Activated CD8-positive, alpha-beta T cell treated with anti-CD3 and anti-CD28 coated beads for 36 hours (primary cell): Measurements from ENCODE around the gene HNRNPM. TPM values are rescaled to one million over a fixed set of nuclear protein-coding genes. Genes with fewer than 3 reads are reported as not detected.
"Not testable (repeated sequence)": the region's sequence is repeated elsewhere in the genome, so short reads cannot be mapped to it uniquely, and the experiment has no call there.

ENCODE experiments used
- ATAC-seq: fragments of 200-7000 bp; cut with Tn5 transposase; one replicate; pipeline ENCODE4 v1.10.0; 2021; ENCODE audit warnings: mild to moderate bottlenecking, moderate library complexity
- CTCF ChIA-PET: fragments of 350-600 bp; sonication (Branson Sonifier 250); formaldehyde crosslinking; loops from one replicate; lab custom pipeline; 2021; ENCODE audit warnings: antibody characterized with exemption; lab: Charles Lee
- POLR2A ChIA-PET: fragments of 350-600 bp; sonication (Branson Sonifier 250); formaldehyde crosslinking; loops from one replicate; lab custom pipeline; 2021; ENCODE audit warnings: antibody characterized with exemption; lab: Charles Lee
- DNase-seq: peaks from one replicate; pipeline ENCODE4 v3.0.0-alpha.2; 2020
- H3K27ac Mint-ChIP-seq: one replicate; pipeline ENCODE4 v1.8.0; 2021; ENCODE audit warnings: mild to moderate bottlenecking, mixed read lengths
- H3K27me3 Mint-ChIP-seq: one replicate; pipeline ENCODE4 v1.8.0; 2021; ENCODE audit warnings: mixed read lengths
- H3K36me3 Mint-ChIP-seq: one replicate; pipeline ENCODE4 v1.8.0; 2021; ENCODE audit warnings: low read depth, mixed read lengths
- H3K4me1 Mint-ChIP-seq: one replicate; pipeline ENCODE4 v1.8.0; 2021; ENCODE audit warnings: low read depth, mixed read lengths
- H3K4me3 Mint-ChIP-seq: one replicate; pipeline ENCODE4 v1.8.0; 2021; ENCODE audit warnings: mild to moderate bottlenecking, moderate library complexity, mixed read lengths
- H3K9me3 Mint-ChIP-seq: one replicate; pipeline ENCODE4 v1.8.0; 2021; ENCODE audit warnings: mixed read lengths
- CTCF ChIP-seq: fragments of 200-600 bp; IDR thresholded peaks from one replicate; pipeline ENCODE4 v1.8.0; 2022; ENCODE audit warnings: antibody characterized with exemption, mild to moderate bottlenecking
- intact Hi-C: fragments of 100-400 bp; cut with micrococcal nuclease; formaldehyde crosslinking; loops from one replicate; pipeline ENCODE4 v1.10.0; 2022
- total RNA-seq, 2 experiments: library from RNA; stranded (reverse); gene quantifications; one replicate each; pipeline ENCODE4 v1.2.3, GENCODE V29; 2021

Gene HNRNPM
- total RNA-seq, 2 experiments from 2014 or later = 242 to 254 TPM

- intact Hi-C loops = no loop called here
- Mint-ChIP-seq H3K27me3 (no peaks in the 10 kb centered on the region), H3K27ac (no peak overlapping the region), H3K4me1 (peaks cover 3% of the 10 kb centered on the region), H3K9me3 (no peaks in the 10 kb centered on the region), H3K4me3 (no peak overlapping the region), H3K36me3 (no peaks in the 10 kb centered on the region)
- ATAC-seq (no peak), DNase-seq (no peak)
- CTCF ChIA-PET = interaction anchor here (1.2 kb wide), 1 partner anchor 17 kb away, joined by 4 read pairs; the partner anchor contains the start of gene MARCHF2
- POLR2A ChIA-PET = interaction anchor here (0.6 to 1.3 kb wide), 2 partner anchors 76 to 104 kb away, joined by 3 read pairs; no protein-coding TSS in a partner anchor
- no peak for TF ChIP-seq CTCF
Measured at GRCh38 chr19:8430650-8431049, 14.1 kb upstream of the HNRNPM start.

DNA sequence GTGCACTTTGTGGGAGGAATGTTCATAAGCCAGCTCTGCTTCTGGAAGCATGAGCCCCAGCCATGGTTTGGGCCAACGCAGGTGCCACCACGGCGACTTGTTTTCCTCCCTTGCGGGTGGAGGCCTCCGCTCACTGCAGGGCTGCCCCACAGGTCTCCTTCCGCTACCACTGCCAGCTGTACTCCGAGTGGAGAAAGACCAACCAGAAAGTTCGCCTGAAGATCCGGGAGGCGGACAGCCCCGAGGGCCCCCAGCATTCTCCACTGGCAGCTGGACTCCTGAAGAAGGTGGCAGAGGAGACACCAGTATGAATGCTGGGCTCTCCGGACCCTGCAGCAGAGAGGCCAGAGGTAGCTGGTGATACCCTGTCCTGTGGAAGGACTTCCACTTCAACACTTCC, 6.5 kb upstream of the HNRNPM start:
- Mint-ChIP-seq H3K9me3 (no peaks in the 10 kb centered on the region), H3K4me1 (peaks cover 7% of the 10 kb centered on the region), H3K4me3 (no peak overlapping the region), H3K27me3 (no peaks in the 10 kb centered on the region), H3K27ac (no peak overlapping the region), H3K36me3 (no peaks in the 10 kb centered on the region)
- ChIA-PET CTCF (interaction anchor here (0.9 to 1.6 kb wide), 2 partner anchors 84 to 141 kb away, joined by 4 to 6 read pairs; no protein-coding TSS in a partner anchor), POLR2A (interaction anchor here (0.5 to 2.7 kb wide), 3 partner anchors 8 to 26 kb away, joined by 3 to 9 read pairs (median 3); no protein-coding TSS in a partner anchor)
- no peak for TF ChIP-seq CTCF
- intact Hi-C loops = no loop called here
- DNase-seq (no peak), ATAC-seq (no peak)

DNA sequence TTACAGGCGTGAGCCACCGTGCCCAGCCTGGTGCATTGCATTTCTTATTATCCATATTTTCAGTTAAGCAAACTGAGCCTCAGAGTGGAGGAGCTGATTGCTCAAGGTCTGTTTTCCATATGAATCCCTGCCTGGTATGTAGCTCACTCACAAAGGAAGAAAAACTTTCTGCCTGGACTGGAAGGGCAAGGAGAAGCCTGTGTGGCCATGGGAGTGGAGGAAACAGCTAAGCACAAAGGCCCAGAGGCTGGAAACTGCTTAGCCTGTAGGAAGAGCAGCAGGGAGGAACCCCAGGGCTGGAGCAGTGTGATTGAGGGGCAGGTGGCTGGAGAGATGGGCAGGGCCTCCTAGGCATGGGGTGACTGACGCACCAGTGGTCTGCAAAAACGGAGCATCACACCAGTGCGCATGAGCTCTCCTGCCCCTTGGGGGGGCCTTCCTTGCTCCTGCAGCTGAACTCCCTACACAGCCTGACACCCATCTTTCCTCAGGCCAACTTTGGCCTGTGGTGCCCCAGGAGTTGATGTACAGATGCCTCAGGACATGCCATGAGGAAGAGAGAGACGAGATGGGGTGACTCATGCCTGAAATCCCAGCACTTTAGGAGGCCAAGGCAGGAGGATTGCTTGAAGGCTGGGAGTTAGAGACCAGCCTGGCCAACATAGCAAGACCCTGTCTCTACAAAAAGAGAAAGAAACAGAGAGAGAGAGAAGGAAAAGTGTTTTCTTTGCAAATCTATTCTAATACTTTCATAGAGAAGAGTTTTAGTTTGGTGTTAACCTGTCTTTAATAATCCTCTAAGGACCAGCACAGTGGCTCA, 2.8 kb upstream of the HNRNPM start:
- Mint-ChIP-seq H3K36me3 (peaks cover 21% of the 10 kb centered on the region), H3K4me3 (no peak overlapping the region), H3K27me3 (no peaks in the 10 kb centered on the region), H3K4me1 (peaks cover 15% of the 10 kb centered on the region), H3K27ac (no peak overlapping the region), H3K9me3 (no peaks in the 10 kb centered on the region)
- ATAC-seq = no peak
- intact Hi-C loops = no loop called here
- no peak for DNase-seq
- ChIA-PET CTCF (interaction anchor here (0.9 to 1.0 kb wide), 2 partner anchors 29 to 138 kb away, joined by 3 read pairs; partner anchors contain the start of gene MARCHF2), POLR2A (interaction anchor here (1.0 kb wide), 1 partner anchor 16 kb away, joined by 3 read pairs; no protein-coding TSS in a partner anchor)
- no peak for TF ChIP-seq CTCF

DNA sequence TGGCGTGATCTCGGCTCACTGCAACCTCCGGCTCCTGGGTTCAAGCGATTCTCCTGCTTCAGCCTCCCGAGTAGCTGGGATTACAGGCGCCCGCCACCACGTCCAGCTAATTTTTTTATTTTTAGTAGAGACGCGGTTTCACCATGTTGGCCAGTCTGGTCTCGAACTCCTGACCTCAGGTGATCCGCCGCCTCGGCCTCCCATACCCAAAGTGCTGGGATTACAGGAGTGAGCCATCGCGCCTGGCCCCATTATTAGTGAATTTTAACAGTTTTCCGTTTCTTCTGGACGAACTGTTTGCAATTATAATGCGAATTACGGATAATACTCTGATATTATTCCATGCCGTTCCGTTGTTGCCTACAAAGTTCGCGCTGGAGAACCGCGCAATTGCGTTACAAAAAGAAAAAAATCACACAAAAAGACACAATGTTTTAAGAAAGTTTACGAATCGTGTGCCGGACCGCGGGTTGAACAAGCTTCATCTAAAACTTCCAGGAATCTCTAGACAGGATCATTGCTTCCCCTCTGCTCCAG, 567 bp upstream of the HNRNPM start:
- intact Hi-C loops, ATAC-seq, H3K9me3 Mint-ChIP-seq, DNase-seq, H3K27me3 Mint-ChIP-seq: not testable (repeated sequence)
- POLR2A ChIA-PET = interaction anchor here (0.6 to 3.5 kb wide), 12 partner anchors 9 to 71 kb away, joined by 3 to 13 read pairs (median 4); partner anchors contain the start of genes MARCHF2 and ZNF414
- H3K27ac Mint-ChIP-seq = peak overlapping the region; percentile 90
- peaks cover 36% of the 10 kb centered on the region for H3K36me3 Mint-ChIP-seq
- CTCF ChIA-PET = interaction anchor here (0.6 to 2.4 kb wide), 6 partner anchors 18 to 134 kb away, joined by 3 to 9 read pairs (median 6); partner anchors contain the start of genes MARCHF2 and MYO1F
- peak overlapping the region; percentile 95 for H3K4me3 Mint-ChIP-seq
- peaks cover 32% of the 10 kb centered on the region for H3K4me1 Mint-ChIP-seq

DNA sequence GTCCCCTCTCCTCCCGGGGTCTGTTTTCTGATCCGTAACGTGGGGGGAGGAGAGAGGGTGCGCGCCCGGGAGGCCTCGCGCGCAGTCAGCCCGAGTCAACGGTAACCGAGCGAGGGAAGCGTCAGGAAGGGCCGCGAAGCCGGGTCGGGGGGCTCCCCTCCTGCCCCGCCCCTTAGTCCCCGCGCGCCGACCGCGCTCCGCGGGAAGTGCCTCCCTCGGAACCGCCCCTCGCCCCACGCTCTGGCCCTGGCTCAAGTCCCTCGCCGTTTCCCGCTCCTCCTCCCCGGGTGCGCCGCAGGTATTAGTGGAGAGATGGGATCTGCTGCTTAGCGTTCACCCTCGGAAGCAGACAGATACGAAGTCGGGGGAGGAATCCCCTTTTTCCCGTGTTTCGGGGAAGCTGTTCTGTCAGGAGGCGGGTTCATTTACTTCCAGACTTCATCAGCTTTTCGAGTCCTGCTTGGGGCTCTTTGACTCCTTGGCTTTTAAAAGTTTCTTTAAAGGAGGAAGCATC, 770 bp downstream of the HNRNPM start:
- ATAC-seq = peak; percentile 17
- CTCF ChIA-PET = interaction anchor here (1.1 to 2.4 kb wide), 5 partner anchors 10 to 92 kb away, joined by 3 to 12 read pairs (median 8); partner anchors contain the start of gene MARCHF2
- intact Hi-C loops = no loop called here
- Mint-ChIP-seq H3K36me3 (peaks cover 41% of the 10 kb centered on the region), H3K27me3 (no peaks in the 10 kb centered on the region), H3K27ac (peak overlapping the region; percentile 90), H3K4me3 (peak overlapping the region; percentile 95), H3K4me1 (peaks cover 39% of the 10 kb centered on the region), H3K9me3 (no peaks in the 10 kb centered on the region)
- peak; percentile 53 for DNase-seq
- TF ChIP-seq CTCF = no peak
- POLR2A ChIA-PET = interaction anchor here (0.9 to 3.5 kb wide), 9 partner anchors 9 to 68 kb away, joined by 3 to 13 read pairs (median 7); partner anchors contain the start of gene MARCHF2
